KMS-11 (cell line): ENCODE results near the gene FKBP9.
"Not testable (repeated sequence)": the region's sequence is repeated elsewhere in the genome, so short reads cannot be mapped to it uniquely, and the experiment has no call there.

Experiments used
- H2AFZ ChIP-seq: fragments of 200-600 bp; sonication (generic); 2 replicates; pipeline ENCODE4 v1.6.1; 2016; ENCODE audit warnings: antibody characterized with exemption, mixed run types, low read depth
- H3K27ac ChIP-seq: fragments of 200-600 bp; sonication (generic); 2 replicates; pipeline ENCODE4 v1.6.1; 2016; ENCODE audit warnings: mild to moderate bottlenecking, mixed run types
- H3K27me3 ChIP-seq: fragments of 200-600 bp; sonication (generic); 2 replicates; pipeline ENCODE4 v1.6.1; 2017; ENCODE audit warnings: mild to moderate bottlenecking, low read depth, mixed run types, moderate library complexity; ENCODE audit not compliant: insufficient read depth
- H3K36me3 ChIP-seq: fragments of 200-600 bp; sonication (generic); 2 replicates; pipeline ENCODE4 v1.6.1; 2017; ENCODE audit warnings: mild to moderate bottlenecking, mixed run types; ENCODE audit not compliant: insufficient read depth
- H3K4me1 ChIP-seq: fragments of 200-600 bp; sonication (generic); 2 replicates; pipeline ENCODE4 v1.6.1; 2016; ENCODE audit warnings: mild to moderate bottlenecking, low read depth, mixed run types; ENCODE audit not compliant: poor library complexity, severe bottlenecking
- H3K4me2 ChIP-seq: fragments of 200-600 bp; sonication (generic); 2 replicates; pipeline ENCODE4 v1.7.0; 2016; ENCODE audit warnings: mild to moderate bottlenecking, mixed run types
- H3K4me3 ChIP-seq: fragments of 200-600 bp; sonication (generic); IDR thresholded peaks from 2 replicates; pipeline ENCODE4 v1.6.1; 2017; ENCODE audit warnings: low read depth, low read length, mixed read lengths; ENCODE audit not compliant: insufficient read depth
- H3K79me2 ChIP-seq: fragments of 200-600 bp; sonication (generic); 2 replicates; pipeline ENCODE4 v1.6.1; 2016; ENCODE audit warnings: low read depth, mixed run types; ENCODE audit not compliant: insufficient read depth
- H3K9ac ChIP-seq: fragments of 200-600 bp; sonication (generic); 2 replicates; pipeline ENCODE4 v1.6.1; 2016; ENCODE audit warnings: mild to moderate bottlenecking, mixed run types
- H4K20me1 ChIP-seq: fragments of 200-600 bp; sonication (generic); 2 replicates; pipeline ENCODE4 v1.6.1; 2016; ENCODE audit warnings: mild to moderate bottlenecking, mixed run types; ENCODE audit not compliant: insufficient read depth
- TF ChIP-seq, protein P1 (sequence below): fragments of 200-600 bp; sonication (generic); conservative IDR thresholded peaks from 2 replicates; pipeline ENCODE4 v1.6.1; 2017; ENCODE audit warnings: low read depth, mild to moderate bottlenecking, antibody characterized with exemption, low read length, moderate library complexity, mixed read lengths

FKBP9 gene

DNA sequence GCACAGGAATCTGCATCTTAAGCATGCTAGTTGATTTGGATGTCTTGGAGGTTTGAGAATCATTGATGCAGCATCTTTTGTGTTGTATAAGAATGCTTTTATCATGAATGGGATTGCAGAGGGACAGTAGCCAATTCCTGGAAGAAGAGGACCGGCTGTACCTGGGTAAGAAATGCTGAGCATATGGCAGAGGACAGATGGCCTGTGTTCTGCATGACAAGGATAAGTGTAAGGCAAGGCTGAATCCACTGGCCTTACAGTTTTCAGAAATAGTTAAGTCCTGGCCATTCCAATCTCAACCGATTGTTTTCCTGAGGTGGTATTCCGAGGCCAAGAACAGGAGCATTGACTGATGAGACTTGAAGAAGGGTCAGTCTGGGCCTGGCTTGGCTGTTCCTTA is 41.2 kb upstream of the FKBP9 start:
- Histone ChIP-seq H3K4me1 (no peaks in the 10 kb centered on the region), H3K79me2 (no peaks in the 10 kb centered on the region), H3K27me3 (no peaks in the 10 kb centered on the region), H3K27ac (no peak overlapping the region), H4K20me1 (no peaks in the 10 kb centered on the region), H3K36me3 (no peaks in the 10 kb centered on the region), H2AFZ (no peak overlapping the region), H3K4me2 (no peak overlapping the region), H3K4me3 (no peak overlapping the region), H3K9ac (no peak overlapping the region)
- TF ChIP-seq, protein P1, sequence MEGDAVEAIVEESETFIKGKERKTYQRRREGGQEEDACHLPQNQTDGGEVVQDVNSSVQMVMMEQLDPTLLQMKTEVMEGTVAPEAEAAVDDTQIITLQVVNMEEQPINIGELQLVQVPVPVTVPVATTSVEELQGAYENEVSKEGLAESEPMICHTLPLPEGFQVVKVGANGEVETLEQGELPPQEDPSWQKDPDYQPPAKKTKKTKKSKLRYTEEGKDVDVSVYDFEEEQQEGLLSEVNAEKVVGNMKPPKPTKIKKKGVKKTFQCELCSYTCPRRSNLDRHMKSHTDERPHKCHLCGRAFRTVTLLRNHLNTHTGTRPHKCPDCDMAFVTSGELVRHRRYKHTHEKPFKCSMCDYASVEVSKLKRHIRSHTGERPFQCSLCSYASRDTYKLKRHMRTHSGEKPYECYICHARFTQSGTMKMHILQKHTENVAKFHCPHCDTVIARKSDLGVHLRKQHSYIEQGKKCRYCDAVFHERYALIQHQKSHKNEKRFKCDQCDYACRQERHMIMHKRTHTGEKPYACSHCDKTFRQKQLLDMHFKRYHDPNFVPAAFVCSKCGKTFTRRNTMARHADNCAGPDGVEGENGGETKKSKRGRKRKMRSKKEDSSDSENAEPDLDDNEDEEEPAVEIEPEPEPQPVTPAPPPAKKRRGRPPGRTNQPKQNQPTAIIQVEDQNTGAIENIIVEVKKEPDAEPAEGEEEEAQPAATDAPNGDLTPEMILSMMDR, result no peak

DNA sequence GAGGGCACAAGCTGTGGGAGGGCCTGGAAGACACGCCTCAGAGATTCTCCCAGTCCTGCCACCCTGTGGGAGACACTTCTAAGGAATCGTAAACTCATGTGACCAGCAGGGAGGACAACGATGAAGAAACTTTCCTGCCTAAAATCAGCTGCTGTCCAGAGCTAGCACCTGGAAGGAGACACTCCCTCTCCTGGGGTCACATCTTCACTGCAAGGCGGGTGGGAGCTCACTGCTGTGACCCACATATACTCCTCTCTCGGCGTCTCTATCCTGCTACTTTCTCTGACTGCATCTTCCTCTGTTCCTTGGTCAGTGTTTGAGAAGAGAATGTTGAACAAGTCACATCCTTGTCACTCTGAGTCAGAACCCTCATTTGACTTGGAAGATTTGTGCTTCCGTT is 40.2 kb upstream of the FKBP9 start:
- H3K27me3 ChIP-seq, H3K4me1 ChIP-seq, H3K36me3 ChIP-seq, H3K79me2 ChIP-seq, H3K4me2 ChIP-seq, H3K27ac ChIP-seq, H3K9ac ChIP-seq, H3K4me3 ChIP-seq, H2AFZ ChIP-seq, H4K20me1 ChIP-seq: not testable (repeated sequence)

DNA sequence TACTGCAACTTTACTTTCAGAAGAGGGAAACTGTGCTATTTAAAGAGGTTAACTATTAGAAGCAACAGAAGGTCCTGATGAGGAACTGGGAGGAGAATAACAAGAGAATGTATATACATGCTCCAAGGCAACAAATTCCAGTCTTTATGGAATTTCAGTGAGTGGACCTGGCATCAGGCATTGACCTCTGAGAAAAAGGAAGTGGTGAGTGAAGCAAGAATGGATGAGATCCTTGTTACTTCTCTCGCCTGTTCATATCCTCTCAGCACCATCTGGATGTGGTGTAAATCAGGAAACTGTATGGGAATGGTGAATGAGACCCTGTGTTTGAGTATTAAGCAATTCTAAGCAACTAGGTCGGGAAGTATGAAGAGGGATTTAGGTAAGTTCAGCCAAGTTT is 35.3 kb upstream of the FKBP9 start:
- TF ChIP-seq, protein P1, result no peak
- H2AFZ ChIP-seq, result no peak overlapping the region
- no peaks in the 10 kb centered on the region for H4K20me1 ChIP-seq
- H3K4me1 ChIP-seq, result no peaks in the 10 kb centered on the region
- no peak overlapping the region for H3K27ac ChIP-seq
- H3K4me3 ChIP-seq, result no peak overlapping the region
- no peaks in the 10 kb centered on the region for H3K36me3 ChIP-seq
- H3K27me3 ChIP-seq, result no peaks in the 10 kb centered on the region
- H3K79me2 ChIP-seq, result no peaks in the 10 kb centered on the region
- no peak overlapping the region for H3K9ac ChIP-seq
- H3K4me2 ChIP-seq, result no peak overlapping the region

DNA sequence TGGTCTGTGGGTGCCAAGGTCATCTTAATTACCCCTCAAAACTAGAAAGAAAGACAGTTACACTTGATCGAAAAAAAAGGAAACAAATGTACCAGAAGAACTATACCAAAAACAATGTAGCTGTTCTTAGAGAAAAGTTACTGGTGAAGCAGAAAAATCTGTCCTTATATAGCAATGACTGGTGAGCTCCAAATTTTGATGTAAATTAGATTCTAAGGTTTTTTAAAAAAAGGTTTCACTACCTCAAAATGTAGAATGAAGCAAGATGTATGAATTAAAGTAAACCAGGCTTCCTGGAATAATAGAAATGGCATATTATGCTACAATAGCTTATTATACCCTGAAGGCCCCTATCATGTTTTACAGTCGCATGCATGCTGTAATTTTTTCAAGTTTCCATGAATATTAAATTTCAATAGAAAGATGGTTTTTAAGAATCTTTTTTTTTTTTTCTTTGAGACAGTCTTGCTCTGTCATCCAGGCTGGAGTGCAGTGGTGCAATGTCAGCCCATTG is 28.4 kb upstream of the FKBP9 start:
- Histone ChIP-seq H3K79me2 (no peaks in the 10 kb centered on the region), H2AFZ (no peak overlapping the region), H3K4me3 (no peak overlapping the region), H3K4me1 (no peaks in the 10 kb centered on the region), H3K36me3 (no peaks in the 10 kb centered on the region), H3K27ac (no peak overlapping the region), H3K27me3 (no peaks in the 10 kb centered on the region), H3K9ac (no peak overlapping the region), H4K20me1 (no peaks in the 10 kb centered on the region), H3K4me2 (no peak overlapping the region)
- TF ChIP-seq, protein P1, result no peak

DNA sequence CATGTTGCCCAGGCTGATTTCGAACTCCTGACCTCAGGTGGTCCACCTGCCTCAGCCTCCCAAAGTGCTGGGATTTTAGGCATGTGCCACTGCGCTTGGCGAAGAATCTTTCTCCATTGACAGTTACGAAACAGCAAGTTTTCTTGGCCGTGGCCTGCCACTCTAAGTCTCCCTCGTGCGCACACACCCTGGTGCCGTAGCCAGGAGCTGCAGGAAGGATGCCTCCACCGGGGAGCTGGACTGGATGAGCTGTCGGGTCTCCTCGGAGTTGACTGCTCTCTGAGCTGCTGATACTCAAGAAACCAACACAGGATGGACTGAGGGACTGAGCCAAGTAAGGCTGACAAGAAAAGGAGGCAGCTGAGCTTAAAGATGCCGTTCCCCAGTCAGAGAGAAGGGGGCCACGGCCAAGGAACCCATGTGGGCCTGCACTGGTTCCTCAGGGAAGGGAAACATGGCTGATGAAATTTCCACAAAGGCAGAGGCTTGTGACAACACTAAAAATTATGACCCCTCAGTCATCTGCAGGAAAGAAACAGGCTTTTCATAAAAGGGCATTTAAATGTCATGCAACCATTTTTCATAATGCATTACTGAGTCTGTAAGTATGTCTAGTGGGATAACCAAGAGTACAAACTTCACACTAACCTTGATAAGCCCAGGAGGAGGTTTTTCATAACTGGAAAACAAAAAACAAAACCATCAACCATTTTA is 27.7 kb upstream of the FKBP9 start:
- TF ChIP-seq, protein P1, result no peak
- Histone ChIP-seq H2AFZ (no peak overlapping the region), H3K4me2 (no peak overlapping the region), H3K27me3 (no peaks in the 10 kb centered on the region), H3K4me3 (no peak overlapping the region), H3K4me1 (no peaks in the 10 kb centered on the region), H3K36me3 (no peaks in the 10 kb centered on the region), H3K9ac (no peak overlapping the region), H4K20me1 (no peaks in the 10 kb centered on the region), H3K79me2 (no peaks in the 10 kb centered on the region), H3K27ac (no peak overlapping the region)
